ENCODE results near the gene CFAP57.
"Not testable (repeated sequence)": the region's sequence is repeated elsewhere in the genome, so short reads cannot be mapped to it uniquely, and the experiment has no call there.

Gene CFAP57

DNA sequence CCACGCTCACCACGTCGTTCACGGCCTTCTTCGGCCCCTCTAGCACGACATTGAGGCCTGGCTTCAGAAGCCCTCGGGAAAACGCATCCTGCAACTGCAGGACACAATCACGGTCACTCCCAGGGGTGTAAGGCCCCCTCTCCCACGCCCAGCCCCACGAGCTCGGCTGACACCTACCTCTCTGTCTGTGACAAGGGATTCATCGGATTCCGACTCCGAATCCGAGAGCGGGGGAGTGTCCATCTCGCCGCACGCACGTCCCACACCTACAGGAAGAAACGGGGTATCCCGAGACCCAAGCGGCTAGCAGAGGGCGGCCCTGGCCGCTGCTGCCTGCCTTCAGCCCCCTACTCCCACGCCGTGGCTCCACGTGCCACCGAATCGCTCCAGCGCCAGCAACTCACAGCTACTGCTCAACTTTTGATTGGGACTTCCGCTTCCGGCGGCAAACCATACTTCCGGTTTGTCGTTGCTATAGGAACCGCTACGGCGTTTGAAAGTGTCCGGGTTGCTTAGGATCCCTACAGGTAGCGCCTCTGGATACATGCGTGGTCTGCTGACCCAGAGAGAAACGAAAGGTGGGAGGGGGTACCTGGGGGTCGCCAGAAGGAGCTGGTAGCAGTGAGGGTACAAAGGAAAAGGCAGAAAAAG, at the start of gene CFAP57, which contains the start of gene EBNA1BP2:
Gene CFAP57, plus strand, starts transcription at position 455 of the 651 bp plus-strand sequence. CDS start 424 bp downstream, outside the sequence.
Gene EBNA1BP2, minus strand, starts transcription at position 415 of the 651 bp plus-strand sequence. Its CDS starts 172 bp downstream, at position 243.
- in situ Hi-C loops (cut with HindIII; ENCODE audit: low sequenced_read_pairs), result no loop called here

DNA sequence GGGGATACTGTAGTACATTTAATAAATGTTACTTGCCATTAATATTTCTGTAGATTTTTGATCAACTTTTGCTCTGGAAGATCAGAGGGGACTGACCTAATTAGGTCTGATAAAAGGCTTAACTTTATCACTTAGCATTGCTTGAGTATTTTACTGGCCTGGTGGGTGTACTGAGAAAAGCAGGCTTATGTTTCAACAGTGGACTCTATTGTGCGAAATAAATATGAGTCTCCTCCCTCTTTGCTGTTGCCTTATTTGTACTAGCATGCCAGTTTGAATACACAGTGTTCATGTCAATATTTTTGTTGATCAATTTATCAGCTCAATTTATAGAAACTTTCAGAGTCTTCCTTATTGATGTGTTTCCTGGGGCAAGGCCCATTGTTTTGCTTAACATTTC, 49.1 kb upstream of the CFAP57 start:
- in situ Hi-C loops (cut with HindIII; ENCODE audit: low sequenced_read_pairs), result no loop called here

DNA sequence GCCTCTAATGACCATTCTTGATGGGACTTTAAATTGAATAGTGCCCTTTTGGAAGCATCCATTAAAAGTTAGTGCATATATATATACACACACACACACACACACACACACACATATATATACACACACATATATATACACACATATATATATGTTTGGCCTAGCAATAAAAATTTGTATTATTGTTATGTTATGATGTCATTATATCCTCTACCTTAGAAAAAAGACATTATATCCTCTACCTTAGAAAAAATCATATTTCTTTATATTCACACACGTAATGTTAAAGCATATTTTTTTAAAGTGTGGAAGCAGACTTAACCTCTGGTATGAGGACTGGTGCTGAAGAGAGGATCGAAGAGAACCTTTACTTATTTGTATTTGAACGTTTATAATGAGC, 43.3 kb upstream of the CFAP57 start:
- in situ Hi-C loops (cut with HindIII; ENCODE audit: low sequenced_read_pairs), result no loop called here

DNA sequence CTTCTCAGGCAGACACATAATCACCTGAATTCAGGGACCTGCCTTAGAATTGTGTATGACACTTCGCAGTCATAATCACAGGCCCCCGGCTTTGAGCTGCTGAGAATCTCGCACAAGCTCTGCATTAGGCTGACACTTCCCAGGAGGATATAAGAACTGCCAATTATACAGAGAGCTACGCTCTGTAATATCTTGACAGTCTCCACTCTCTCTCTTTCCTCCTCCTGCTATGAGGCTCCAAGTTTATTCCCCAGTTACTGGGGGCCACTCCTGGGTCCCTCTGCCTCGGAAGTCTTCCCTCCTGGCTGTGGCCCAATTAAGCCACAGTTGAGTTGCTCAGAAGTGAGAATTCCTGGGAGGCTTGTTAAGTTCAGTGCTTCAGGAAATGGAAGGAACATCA, 42.7 kb upstream of the CFAP57 start:
- in situ Hi-C loops (cut with HindIII; ENCODE audit: low sequenced_read_pairs), result no loop called here

DNA sequence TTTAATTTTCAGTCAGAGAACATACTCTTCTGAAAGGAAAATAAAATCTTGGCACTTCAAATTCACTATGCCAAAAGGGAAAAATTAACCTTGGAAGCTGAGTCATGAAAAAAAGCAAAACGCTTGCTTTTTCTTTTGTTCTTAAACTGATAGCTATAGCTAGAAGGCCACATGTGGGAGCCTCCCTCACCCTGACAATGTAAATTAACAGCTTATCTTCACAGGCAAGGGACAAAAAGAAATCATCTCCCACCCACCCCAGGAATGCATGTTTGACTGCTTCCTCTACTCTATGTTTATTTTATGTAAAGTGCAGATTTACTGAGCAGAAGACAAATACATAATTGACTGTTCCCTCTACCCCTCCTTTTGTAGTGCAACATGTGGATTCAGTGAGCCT, 38.1 kb upstream of the CFAP57 start:
- in situ Hi-C loops (cut with HindIII; ENCODE audit: low sequenced_read_pairs), result no loop called here

DNA sequence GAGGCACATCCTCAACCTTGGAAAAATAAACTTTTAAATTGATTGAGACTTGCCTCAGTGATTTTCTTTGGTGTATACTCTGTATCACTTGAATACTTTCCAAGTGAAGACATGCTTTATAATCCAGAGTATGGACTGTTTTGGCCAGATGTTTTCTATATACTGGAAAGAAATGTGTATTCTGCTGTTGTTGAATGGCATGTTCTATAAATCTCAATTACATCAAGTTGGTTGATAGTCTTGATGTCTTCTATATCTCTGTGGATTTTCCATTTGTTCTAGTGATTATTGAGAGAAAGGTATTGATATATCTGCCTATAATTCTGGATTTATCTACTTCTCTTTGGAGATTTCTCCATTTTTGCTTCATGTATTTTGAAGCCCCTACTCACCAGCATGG, 37.5 kb upstream of the CFAP57 start:
- in situ Hi-C loops (cut with HindIII; ENCODE audit: low sequenced_read_pairs), result no loop called here

DNA sequence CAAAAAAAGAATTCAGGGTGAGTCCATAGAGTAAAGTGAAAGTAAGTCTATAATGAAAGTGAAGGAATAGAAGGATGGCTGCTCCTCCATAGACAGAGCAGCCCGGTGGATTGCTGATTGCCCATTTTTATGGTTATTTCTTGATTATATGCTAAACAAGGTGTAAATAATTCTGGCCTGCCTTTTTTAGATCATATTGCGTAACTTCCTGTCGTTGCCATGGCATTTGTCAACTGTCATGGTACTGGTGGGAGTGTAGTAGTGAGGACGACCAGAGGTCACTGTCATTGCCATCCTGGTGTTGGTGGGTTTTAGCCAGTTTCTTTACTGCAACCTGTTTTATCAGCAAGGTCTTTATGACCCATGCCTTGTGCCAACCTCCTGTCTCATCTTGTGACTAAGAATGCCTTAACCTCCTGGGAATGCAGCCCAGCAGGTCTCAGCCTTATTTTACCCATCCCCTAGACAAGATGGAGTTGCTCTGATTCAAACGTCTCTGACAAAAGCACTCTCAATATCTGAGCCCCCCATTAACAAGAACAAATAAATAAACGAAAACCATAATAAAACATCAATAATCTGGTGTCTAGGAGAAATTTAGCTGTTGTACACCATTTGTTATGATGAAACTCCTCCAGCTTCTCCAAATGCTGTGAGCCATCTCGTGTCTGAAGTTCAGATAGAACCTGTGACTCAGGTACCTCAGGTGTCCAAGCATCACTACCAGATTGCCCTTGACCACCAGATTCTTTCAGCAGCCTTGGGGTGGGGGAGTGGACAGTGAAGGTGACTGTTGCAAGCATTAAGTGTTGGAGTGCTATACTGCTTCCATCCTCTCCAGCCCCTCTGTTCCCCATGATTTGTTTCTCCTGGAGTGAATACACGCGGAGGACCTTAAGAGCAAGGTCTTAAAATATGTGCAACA, 36.0 kb upstream of the CFAP57 start:
- in situ Hi-C loops (cut with HindIII; ENCODE audit: low sequenced_read_pairs), result no loop called here

DNA sequence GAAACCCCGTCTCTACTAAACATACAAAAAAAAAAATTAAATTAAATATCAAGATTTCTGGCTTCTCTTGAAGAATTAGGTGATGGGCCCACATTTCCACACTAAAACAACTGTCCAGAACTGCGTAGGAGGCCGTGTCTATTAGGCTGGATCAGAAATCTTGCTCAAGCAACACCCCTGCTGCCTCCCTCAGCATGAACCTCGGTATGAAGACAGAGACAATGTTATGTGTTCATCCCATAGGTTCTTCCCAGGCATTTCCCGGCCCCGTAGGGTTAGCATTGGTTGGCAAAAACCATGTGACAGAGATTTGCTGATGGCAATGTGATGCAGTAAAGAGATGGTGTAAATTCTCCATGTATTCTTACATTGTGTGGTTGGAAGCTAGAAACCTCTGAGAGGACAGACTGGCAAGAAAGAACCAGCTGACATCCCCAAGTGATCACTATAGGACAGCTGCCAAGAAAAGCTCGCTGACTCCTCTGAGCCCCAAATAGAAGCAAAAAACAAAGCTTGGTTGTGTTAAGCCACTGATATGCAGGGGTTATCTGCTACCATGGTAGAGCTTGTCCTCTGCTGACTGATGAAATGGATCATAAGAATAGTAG, 34.6 kb upstream of the CFAP57 start:
- in situ Hi-C loops (cut with HindIII; ENCODE audit: low sequenced_read_pairs), result no loop called here

DNA sequence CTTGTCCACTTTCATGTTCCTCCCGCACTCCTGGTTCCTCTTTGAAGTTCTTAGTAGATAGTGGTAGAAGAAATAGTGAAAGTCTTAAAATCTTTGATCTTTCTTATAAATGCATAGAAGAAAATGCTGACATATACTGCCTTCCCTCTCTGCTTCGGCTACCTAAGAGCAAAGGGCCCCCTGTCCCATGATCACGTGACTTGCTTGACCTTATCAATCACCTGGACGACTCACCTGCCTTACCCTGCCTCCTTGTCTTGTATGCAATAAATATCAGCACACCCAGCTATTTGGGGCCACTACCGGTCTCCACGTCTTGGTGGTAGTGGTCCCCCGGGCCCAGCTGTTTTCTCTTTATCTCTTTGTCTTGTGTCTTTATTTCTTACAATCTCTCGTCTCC, 32.8 kb upstream of the CFAP57 start:
- in situ Hi-C loops (cut with HindIII; ENCODE audit: low sequenced_read_pairs), result not testable (repeated sequence)

DNA sequence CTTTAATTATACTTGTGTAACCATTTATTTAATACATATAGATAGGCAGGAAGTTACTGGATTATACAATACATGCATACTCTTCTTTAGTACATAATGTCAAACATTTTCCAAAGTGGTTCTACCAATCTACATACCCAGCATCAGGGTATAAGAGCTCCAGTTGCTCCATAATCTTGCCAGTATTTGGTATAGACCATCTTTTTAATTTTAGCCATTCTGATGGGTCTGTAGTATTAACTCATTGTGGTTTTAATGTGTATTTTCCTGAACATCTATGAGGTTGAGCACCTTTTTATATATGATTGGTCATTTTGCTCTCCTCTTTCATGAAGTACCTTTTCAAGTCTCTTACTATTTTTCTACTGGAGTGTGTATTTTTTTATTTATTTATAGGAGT, 32.1 kb upstream of the CFAP57 start:
- in situ Hi-C loops (cut with HindIII; ENCODE audit: low sequenced_read_pairs), result no loop called here

DNA sequence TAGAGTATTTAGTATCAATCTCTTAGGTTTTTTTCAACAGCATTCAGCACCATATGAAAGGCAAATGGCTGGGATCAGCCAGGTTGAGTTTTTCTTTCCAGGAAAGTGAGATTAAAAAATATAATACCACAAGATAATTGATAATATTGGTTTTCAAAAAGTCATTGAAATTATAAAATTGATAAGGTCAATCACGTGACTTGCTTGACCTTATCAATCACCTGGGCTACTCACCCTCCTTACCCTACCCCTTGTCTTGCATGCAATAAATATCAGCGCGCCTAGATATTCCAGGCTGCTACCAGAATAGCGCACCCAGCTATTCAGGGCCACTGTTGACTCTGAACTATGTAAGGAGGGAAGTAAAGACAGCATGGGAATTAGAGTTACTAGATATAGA, 31.5 kb upstream of the CFAP57 start:
- in situ Hi-C loops (cut with HindIII; ENCODE audit: low sequenced_read_pairs), result no loop called here

DNA sequence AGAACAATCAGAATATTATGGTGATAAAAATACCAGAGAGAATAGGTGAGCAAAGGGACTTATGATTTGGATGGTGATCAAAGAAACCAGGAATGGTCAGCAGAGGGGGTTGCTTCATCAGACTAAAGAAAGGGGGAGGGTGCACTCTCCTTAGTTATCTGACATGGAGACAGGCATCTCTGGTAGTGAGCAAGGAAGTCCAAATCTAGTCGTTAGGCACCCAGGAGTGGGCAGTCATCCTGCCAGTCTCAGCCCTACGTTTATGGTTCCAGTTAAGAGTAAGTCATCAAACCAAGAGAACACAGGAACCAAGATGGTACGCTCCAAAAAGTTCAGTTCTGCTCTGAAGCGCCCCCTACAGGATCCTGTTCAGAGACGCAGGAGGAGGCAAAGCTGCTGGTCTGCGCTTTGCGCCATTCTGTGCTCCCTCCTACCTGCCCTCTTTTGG, 28.7 kb upstream of the CFAP57 start:
- in situ Hi-C loops (cut with HindIII; ENCODE audit: low sequenced_read_pairs), result no loop called here

DNA sequence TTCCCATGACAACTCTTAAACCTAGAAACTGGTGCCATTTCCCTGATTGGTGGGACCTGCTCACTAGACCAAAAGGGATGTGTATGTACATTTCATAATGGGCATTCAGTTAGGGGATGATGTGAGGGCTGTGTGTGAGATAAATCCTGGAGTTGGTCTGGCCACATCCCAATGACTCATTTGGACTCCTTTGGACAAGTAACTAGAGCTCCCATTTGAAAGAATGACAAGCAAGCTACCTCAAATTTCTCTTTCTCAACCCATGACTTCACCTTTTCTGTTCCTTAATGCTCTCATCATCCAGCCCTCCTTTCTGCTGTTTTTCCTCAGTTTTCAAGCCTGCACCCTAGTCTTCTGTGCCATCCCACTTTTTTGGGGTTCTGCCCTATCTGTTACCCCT, 27.9 kb upstream of the CFAP57 start:
- in situ Hi-C loops (cut with HindIII; ENCODE audit: low sequenced_read_pairs), result no loop called here

DNA sequence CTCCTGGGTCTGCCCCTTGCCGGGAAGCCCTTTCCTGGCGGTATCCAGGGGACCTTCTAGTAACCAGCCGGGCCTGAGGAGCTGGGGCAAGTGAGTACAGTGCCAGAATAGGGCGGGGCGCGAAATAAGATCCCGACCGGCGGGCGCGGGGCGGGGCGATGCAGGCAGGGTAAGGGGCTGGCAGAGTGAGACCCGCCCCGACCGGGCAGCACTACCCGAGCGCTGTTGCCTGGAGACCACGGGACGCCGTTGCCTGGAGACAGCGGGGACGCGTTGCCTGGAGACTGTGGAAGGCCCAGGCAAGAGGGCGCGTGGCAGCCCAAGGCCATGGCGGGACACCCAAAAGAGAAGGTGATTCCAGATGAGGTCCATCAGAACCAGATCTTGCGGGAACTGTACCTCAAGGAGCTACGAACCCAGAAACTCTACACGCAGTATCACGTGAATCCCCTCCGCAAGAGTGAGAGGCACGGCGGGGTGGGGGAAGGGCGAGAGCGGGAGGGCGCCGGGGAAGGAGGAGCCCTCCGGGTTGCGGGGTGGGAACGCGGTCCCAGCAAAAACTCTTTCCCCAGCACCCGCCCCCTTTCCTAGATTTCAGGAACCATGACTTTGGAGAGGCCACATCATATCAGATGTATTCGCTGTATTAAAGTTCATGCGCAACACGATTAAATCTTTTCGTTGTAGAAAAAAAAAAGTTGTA, 24.4 kb upstream of the CFAP57 start:
- in situ Hi-C loops (cut with HindIII; ENCODE audit: low sequenced_read_pairs), result no loop called here

DNA sequence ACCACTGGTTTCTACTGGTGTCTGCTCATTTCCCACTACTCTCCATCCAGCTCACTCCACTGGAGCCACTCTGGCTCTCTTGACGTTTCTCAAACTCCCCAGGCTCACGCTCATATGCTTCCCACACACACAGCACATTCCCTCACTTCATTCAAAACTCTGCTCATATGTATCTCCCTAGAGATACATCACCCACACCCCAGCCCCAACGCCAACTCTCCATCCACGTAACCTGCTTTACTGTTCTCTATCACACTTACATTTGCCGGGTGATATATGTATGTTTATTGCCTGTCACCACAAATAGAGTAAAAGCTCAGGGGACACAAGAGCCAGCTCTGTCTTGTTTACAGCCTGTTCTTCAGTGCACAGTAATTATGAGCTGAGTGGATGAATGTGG, 22.2 kb upstream of the CFAP57 start:
- in situ Hi-C loops (cut with HindIII; ENCODE audit: low sequenced_read_pairs), result no loop called here

DNA sequence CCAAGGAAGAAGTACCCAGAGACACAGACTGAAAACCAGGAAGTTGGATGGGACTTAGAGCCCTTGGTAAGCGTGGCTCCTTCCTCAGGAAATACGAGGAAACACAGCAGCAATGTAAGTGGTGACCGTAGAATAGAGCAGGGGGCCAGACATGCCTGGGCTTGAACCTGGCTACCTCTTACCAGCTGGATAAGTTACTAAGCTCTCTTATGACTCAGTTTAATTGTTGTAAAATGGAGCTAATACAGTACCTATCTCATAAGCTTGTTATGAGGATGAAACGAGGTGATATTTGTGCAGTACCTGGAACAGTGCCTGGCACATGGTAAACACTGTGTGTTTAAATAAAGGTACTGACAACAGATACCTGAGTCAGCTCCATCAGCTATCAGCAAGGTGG, 19.3 kb upstream of the CFAP57 start:
- in situ Hi-C loops (cut with HindIII; ENCODE audit: low sequenced_read_pairs), result no loop called here

DNA sequence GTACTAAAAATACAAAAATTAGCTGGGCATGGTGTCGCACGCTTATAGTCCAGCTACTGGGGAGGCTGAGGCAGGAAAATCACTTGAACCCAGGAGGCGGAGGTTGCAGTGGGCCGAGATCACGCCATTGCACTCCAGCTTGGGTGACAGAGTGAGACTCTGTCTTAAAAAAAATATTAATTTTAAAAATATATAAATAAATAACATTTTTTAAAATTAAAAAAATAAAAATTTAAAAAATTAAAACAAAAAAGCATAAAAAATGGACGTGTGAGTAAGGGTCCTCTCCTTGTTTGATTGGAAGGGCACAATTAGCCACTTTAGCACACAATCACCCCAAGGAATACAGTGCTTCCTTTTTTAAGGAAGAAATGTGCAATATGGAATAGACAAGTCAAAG, 18.7 kb upstream of the CFAP57 start:
- in situ Hi-C loops (cut with HindIII; ENCODE audit: low sequenced_read_pairs), result no loop called here

DNA sequence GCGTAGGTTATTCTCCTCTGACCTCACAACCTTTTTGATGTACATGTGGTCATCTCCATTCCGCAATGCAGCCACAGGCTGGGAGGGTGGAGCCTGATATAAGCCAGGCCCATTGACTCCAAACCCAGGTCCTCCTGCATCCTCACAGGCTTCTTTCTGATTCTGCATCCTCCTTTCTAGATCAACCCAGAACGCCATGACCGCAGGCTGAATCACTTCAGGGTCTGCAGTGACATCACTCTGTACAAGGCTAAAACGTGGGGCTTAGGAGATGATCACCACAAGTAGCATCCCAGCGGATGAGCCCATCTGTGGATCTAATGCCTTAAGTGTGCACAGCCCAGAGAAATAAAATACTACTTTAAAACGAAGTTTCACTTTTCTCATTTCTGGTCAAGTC, 16.1 kb upstream of the CFAP57 start:
- in situ Hi-C loops (cut with HindIII; ENCODE audit: low sequenced_read_pairs), result no loop called here

DNA sequence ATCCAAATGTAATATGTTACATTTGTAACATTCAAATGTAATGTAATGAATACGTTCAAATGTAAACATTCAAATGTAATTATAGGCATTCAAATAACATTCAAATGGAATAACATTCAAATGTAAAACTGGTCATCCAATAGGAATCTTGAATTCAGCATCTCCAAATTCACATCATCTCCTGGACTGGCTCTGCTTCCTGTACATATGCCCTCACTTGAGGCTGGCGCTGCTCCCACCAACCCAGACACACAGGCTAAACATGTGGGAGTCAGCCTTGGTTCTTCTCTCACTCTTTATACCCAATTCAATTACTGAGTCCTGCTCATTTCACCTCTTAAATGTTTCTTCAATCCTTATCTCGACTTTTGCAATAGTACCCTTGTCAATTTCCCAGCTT, 7.0 kb upstream of the CFAP57 start:
- in situ Hi-C loops (cut with HindIII; ENCODE audit: low sequenced_read_pairs), result no loop called here

DNA sequence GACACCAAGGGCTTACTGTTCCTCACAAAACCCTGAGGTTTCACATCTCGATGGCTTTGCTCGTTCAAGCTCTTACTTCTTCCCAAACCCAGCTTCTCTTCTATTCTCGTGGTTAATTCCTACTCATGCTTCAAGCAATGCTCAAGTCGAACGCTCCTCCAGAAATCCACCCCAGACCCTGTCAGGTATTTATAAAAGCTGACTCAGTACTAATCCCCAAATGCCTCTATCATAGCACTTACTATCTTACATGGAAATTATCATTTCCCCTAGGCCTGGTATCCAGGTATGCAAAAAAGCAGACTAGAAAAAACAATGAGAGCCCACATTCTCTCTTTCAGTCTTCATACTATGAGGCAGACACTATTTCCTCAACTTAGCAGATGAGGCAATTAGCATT, 6.4 kb upstream of the CFAP57 start:
- in situ Hi-C loops (cut with HindIII; ENCODE audit: low sequenced_read_pairs), result no loop called here

DNA sequence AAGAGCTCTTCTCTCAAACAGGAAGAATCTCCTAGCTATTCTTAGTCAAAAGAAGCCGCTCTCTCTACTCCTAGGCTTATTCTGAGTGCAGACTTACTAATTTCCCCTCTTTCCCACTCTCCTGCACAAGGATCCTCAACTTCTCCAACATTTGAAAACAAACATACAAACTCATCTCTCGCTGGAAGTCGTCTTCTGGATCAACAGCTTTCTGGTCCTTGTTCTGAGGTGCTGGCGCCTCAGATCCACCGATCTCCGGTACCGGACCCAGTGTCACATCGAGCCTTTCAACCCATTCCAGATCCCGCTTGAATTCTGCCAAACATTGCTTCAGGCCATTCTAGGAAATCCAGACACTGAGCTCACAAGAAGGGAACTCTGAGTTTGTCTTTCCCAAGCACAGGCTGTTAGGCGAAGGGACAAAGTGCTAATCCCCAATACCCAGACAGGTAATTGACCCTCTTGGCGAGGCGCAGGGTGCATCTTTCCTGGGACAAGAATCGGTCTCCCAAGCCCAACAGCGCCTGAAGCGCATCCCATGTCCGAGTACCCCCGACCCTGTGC, 736 bp upstream of the CFAP57 start:
- in situ Hi-C loops (cut with HindIII; ENCODE audit: low sequenced_read_pairs), result no loop called here
